Activated CD8-positive, alpha-beta memory T cell treated with anti-CD3 and anti-CD28 coated beads for 48 hours (primary cell): ENCODE data around the gene DHRS12.

Experiments used
- DNase-seq, 3 experiments: peaks; one replicate each; pipeline ENCODE4 v3.0.0-alpha.2; 2020; ENCODE audit warnings: low read depth in 2 of 3, low spot score in 2 of 3

Gene DHRS12

GRCh38 chr13:51763486-51763885 is 40.5 kb downstream of the DHRS12 start:
- no peak for DNase-seq

GRCh38 chr13:51761643-51762350 is 42.2 kb downstream of the DHRS12 start:
- no peak for DNase-seq

- no peak for DNase-seq
Measured at GRCh38 chr13:51760592-51760991, 43.4 kb downstream of the DHRS12 start.

DNA sequence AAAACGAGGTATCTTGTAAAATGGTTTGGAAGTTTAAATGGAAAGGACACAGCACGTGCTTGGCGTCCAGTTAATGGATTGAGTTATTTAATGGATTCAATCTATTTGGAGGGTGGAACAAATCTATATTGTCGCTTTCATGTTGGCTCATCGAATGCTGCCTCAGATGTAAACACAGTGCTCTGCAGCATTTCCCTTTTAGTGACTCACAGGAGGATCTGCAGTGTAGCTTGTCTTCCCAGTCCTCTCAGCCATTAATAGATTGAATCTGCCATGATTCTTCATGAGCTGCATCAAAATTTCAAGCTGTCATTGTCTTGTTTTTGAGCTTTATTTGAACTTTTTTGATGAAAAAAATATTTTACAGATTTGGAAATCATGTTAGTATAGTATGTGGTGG is 44.7 kb downstream of the DHRS12 start:
- no peak for DNase-seq

GRCh38 chr13:51758691-51759090 is 45.3 kb downstream of the DHRS12 start:
- no peak for DNase-seq

DNA sequence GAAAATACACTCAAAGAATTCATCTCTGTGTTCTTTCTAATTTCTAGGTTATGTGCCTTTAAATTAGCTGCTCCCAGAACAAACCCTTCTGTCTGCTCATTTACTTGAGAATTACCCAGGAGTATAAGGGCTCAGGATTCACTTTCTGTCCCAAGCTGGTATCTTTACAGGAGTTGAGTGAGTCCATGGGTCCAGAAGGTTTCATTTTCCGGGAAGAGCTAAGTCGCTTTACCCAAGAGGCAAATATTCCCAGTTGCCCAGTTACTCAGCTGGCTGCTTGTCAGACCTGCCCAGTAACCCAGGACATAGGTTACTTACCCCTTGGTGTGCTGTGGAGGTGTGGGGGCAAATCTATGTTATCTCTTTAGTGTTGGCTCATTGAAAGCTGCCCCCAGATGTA is 47.3 kb downstream of the DHRS12 start:
- DNase-seq, result no peak

GRCh38 chr13:51747438-51748434 is 56.2 kb downstream of the DHRS12 start:
- DNase-seq, result no peak

- no peak for DNase-seq
Measured at GRCh38 chr13:51746802-51747201, 57.2 kb downstream of the DHRS12 start.

DNA sequence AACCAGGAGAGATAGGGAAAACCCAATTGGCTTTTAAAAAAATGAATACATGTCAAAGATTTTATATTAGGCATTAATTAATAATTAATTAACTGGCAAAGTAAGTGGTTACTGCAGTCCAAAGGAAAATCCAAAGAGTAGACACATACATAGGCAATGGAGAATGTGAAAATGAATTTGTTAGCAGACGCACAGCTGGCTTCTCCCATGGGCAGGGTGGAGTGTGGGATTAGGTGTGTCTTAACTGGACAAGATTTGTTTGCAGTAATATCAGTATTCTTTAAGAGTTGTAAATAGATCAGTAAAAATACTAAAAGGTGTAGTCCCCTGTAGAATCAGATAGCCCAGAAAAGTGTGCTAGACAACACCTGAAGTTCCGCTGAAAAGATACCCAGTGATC is 58.7 kb downstream of the DHRS12 start:
- no peak for DNase-seq

DNA sequence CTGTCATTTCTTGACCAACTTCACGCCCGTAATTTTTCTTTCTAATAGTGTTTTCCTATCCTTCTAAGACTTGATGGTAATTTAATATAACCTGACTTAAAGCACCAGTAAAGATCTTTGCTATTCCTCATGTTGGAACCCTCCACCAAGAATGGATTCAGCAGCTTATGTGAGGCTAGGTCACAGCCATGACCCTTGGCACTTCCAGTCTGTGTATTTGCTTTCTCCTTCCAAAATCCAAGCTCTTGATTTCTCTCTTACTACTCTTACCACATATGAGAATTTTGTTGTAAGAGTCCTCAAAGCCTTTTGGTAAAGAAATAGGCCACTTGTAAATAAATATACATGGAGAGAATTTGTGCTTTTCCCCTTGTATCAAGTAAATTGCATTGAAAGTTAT is 61.4 kb downstream of the DHRS12 start:
- no peak for DNase-seq

- DNase-seq, result no peak
Measured at GRCh38 chr13:51742031-51742430, 61.9 kb downstream of the DHRS12 start.

DNA sequence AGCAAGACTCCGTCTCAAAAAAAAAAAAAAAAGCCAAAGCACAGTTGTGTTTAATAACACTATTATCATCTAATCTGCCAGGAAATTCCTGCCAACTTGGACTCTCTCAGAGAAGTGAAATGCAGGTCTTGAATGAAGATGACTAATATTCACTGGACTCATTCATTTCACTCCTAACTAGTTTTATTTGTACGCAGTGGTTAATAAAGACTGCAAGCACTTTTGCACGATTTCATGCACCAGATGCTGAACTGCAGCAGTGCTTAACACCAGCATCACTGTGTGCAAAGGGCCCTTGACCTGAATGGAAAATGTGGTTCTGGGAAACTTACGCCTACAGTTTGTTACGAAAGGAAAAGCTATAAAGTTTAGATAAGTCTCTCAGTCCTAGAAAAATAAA is 63.3 kb downstream of the DHRS12 start:
- DNase-seq, result no peak

DNA sequence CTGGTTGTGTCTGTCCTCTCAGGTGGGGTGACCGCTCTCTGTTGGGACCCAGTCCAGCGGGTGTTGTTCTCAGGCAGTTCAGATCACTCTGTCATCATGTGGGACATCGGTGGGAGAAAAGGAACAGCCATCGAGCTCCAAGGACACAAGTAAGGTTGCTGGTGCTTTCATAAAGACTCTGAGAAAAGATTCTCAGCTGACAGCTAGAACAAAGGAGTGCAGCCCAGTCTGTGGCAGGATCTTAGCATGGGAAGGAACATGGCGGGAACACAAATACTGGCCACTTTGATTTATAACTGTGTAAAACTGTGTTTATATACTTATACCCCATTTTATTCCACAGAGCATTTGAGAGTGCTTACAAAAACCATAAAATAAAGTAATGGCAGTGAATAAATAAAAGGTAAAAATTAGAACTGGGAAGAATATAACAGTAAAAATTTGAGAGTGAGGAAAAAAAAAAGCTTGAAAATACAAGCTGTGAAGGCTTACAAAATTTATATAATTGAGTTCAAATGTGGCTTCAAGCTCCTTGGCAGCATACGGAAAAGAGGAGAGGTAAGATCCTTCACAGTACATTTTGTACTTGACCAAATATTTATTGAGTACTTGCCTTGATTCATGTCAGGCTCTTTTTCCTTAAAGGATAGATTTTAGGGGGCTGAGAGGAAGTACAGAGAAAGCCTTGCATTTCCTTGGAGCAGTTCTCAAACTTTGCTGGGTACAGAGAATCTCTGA is 64.8 kb downstream of the DHRS12 start:
- DNase-seq, result no peak

DNA sequence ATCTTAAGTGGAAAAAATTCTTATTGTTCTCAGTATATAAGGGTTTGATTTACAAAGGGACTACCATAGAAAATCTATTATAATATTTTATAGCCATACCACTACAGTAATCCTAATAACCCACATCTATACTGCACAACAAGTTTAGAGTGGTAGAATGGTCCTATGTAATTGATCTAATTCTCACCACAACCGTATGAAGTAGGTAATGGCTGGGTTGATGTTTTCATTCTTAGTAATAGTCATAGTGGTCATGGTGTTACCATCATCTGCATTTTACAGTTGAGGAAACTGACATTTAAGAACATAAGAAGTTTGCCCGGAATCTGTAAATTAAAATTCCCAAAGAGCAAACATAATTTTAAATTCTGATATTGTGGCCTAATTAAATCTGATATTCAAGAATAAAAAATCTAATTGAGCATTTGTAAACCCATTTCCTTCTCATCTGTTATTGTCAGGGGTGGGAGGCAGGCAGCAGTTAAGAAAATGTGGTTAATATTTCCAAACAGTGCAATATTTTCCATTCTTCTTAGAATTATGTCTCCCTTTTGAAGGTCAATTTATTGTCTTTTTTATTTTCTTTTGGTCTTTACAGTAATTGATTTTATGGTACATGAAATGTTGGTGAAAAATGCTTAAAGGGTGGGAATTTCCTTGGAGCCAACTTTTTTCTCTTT is 65.6 kb downstream of the DHRS12 start:
- no peak for DNase-seq

GRCh38 chr13:51737609-51738008 is 66.4 kb downstream of the DHRS12 start:
- DNase-seq, result no peak

DNA sequence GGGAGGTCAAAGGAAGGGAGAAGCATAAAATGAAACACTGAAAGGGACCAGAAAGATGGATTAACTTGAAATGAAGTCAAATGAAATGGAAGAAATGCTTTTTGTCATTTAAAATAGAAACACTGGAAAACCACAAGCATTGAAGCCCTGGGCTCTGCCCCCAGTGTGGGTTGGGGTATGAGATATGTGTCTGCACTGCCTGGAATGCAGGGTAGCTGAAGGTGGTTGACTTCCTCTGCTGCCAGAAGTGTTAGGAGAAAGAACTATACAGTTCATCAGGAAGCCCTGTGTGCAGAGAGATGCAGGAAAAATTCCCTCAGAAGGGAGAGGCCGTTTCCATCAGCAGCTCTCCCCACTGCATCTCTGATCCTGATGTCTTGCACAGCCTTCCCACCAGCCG is 69.2 kb downstream of the DHRS12 start:
- DNase-seq, result no peak

GRCh38 chr13:51733374-51734298 is 70.3 kb downstream of the DHRS12 start:
- no peak for DNase-seq

GRCh38 chr13:51731759-51732158 is 72.2 kb downstream of the DHRS12 start:
- no peak for DNase-seq

GRCh38 chr13:51730927-51731326 is 73.0 kb downstream of the DHRS12 start:
- no peak for DNase-seq
